Activated CD8-positive, alpha-beta memory T cell treated with anti-CD3 and anti-CD28 coated beads, Interleukin-2, amount 50 U/mL, for 48 hours (primary cell): ENCODE measurements around the gene PPP1R36.
A peak's percentile ranks its signal among the peaks of the same experiment; 100 is the strongest.
"Not testable (repeated sequence)": the region's sequence is repeated elsewhere in the genome, so short reads cannot be mapped to it uniquely, and the experiment has no call there.

Source experiments
- DNase-seq: peaks from one replicate; pipeline ENCODE4 v3.0.0-alpha.2; 2020

Gene PPP1R36

GRCh38 chr14:64520699-64521098 lies 29.1 kb upstream of the PPP1R36 start:
- DNase-seq: no peak

GRCh38 chr14:64522591-64523355 lies 27.0 kb upstream of the PPP1R36 start:
- no peak for DNase-seq

- DNase-seq: no peak
Measured at GRCh38 chr14:64525354-64525753, 24.4 kb upstream of the PPP1R36 start.

- DNase-seq: no peak
Measured at GRCh38 chr14:64531567-64531966, 18.2 kb upstream of the PPP1R36 start.

- DNase-seq: no peak
Measured at GRCh38 chr14:64536488-64537245, 13.1 kb upstream of the PPP1R36 start.

GRCh38 chr14:64540208-64541202 lies 9.3 kb upstream of the PPP1R36 start, which contains the start of gene HSPA2:
Gene HSPA2, plus strand, starts transcription at chr14:64540741. Its CDS starts 109 bp downstream, at chr14:64540850.
- peak; percentile 96 for DNase-seq

GRCh38 chr14:64541261-64541971 lies 8.3 kb upstream of the PPP1R36 start:
- DNase-seq: peak; percentile 57

GRCh38 chr14:64541972-64542835 lies 7.6 kb upstream of the PPP1R36 start:
- peak; percentile 56 for DNase-seq

- no peak for DNase-seq
Measured at GRCh38 chr14:64542836-64543201, 6.9 kb upstream of the PPP1R36 start.

GRCh38 chr14:64544607-64545312 lies 5.0 kb upstream of the PPP1R36 start:
- no peak for DNase-seq

- no peak for DNase-seq
Measured at GRCh38 chr14:64549016-64549415, 745 bp upstream of the PPP1R36 start.

- DNase-seq: no peak
Measured at GRCh38 chr14:64550621-64551333, 1.0 kb downstream of the PPP1R36 start.

GRCh38 chr14:64554556-64554955 lies 4.8 kb downstream of the PPP1R36 start:
- no peak for DNase-seq

- DNase-seq: no peak
Measured at GRCh38 chr14:64556526-64556925, 6.8 kb downstream of the PPP1R36 start.

- not testable (repeated sequence) for DNase-seq
Measured at GRCh38 chr14:64558216-64558615, 8.5 kb downstream of the PPP1R36 start.

- DNase-seq: no peak
Measured at GRCh38 chr14:64561631-64562030, 11.9 kb downstream of the PPP1R36 start.

- no peak for DNase-seq
Measured at GRCh38 chr14:64562436-64562835, 12.7 kb downstream of the PPP1R36 start.

- no peak for DNase-seq
Measured at GRCh38 chr14:64563696-64564095, 13.9 kb downstream of the PPP1R36 start.

GRCh38 chr14:64566651-64567122 lies 16.9 kb downstream of the PPP1R36 start:
- no peak for DNase-seq

GRCh38 chr14:64569138-64569631 lies 19.4 kb downstream of the PPP1R36 start:
- DNase-seq: no peak
